NCI-H446 treated with DMSO at 0.1 percent for 48 hours (cell line): ENCODE data around the gene LAP3.
"Not testable (repeated sequence)": the region's sequence is repeated elsewhere in the genome, so short reads cannot be mapped to it uniquely, and the experiment has no call there.

ENCODE experiments used
- DNase-seq: peaks from one replicate; lab custom pipeline; 2025; lab: John Stamatoyannopoulos, UW

LAP3 gene

DNA sequence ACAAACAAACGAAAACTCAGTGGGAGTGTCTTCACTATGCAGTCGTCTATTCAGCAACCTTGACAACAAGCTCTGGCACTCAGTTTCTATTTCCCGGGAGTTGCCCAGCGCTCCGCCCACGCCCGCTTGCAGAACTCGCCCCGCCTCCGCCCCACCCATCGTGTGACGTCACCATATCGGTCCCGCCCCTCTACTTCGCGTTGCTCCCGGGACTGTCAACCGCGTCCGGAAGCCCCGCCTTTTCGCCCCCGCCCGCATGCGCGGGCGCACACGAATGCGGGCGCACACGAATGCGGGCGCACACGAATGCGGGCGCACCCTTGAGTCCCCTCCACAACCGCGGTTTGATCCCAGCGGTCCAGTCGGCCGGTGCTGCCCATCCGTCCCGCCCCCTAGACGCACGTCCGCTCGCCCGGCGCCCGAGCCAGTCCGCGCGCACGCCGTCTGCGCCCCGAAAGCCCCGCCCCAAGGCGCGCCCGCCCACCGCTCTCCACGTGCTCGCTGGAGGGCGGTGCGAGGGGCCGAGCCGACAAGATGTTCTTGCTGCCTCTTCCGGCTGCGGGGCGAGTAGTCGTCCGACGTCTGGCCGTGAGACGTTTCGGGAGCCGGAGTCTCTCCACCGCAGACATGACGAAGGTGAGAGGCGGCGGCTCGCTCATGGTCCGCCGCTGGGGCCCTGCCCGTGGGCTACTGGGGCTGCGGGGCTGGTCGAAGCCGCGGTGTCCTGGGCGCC is at the start of gene LAP3:
LAP3 (plus strand) TSS at position 267 of the 733 bp plus-strand sequence; CDS start at position 535, 268 bp downstream.
- DNase-seq: peak; percentile 76

DNA sequence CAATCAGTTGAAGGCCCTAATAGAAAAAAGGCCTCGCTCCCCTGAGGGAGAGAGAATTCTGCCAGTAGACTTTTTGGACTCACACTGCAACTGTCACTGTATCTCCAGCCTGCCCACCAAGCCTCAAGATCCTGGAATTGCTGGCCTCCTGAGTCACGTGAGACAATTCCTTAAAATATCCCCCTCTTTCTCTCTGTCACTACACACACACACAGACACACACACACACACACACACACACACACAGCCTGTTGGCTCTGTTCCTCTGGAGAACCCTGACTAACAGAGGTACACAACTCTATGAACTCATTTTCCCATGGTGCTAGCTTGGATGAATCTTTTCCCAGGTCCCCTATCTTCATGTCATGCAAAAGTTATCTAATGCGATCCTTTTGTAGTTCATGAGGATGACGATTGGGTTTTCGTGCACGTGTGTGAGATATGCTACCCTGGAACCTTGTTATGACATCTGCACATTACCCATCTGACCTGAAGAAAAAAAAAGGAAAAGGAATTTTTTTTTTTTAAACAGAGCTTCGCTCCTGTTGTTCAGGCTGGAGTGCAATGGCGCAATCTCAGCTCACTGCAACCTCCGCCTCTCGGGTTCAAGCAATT is 48.3 kb upstream of the LAP3 start:
- DNase-seq: no peak

GRCh38 chr4:17531538-17532285 is 45.3 kb upstream of the LAP3 start:
- no peak for DNase-seq

DNA sequence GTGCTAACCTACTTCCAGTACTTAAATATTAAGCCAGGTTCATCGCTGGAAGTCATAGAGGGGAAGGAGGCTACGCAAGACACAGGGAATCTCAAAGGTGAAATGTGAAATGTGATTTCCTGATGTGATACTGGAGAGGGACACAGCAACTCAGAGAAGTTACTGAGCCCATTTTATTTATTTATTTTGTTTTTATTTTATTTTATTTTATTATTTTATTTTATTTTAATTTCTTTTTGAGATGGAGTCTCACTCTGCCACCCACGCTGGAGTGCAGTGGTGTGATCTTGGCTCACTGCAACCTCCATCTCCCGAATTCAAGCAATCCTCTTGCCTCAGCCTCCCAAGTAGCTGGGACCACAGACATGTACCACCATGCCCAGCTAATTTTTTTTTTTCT is 42.3 kb upstream of the LAP3 start:
- no peak for DNase-seq

DNA sequence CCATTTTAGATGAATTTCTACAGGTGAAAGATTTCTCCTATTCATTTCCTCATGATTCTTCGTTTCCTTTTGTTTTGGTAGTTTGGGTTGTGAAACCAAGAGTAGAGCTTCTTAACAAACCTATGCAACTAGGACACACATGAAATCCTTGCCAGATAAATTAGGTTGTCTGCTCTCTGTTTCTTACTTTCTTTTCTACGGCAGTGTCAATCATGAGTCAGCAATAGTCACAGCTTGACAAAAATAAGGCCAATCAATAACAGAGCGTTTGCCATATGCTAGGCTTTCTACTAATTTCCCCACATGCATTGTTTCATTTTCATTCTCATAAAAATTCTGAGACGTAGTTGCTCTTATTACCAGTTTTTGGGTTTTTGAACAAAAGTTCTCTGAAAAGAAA is 41.8 kb upstream of the LAP3 start:
- DNase-seq: no peak

DNA sequence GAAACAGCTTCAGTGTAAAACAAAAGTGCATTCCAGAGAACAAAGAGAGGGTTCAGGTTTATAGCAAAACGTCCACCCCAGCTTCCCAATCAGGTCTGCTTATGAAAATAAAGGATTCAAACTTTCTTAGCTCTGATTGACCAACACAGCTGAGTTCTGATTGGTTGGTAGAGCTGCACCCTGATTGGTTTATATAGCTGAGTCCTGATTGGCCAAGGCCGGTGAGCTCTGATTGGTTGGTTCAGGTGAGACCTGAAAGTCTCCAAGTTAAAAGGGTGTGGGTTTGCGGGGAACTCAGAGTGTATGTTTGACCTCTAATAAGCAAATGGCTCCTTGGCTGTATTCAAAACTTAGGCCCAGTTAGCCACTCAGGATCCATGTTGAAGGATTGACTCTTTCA is 41.1 kb upstream of the LAP3 start:
- DNase-seq: no peak

GRCh38 chr4:17537060-17537459 is 39.9 kb upstream of the LAP3 start:
- DNase-seq: not testable (repeated sequence)

DNA sequence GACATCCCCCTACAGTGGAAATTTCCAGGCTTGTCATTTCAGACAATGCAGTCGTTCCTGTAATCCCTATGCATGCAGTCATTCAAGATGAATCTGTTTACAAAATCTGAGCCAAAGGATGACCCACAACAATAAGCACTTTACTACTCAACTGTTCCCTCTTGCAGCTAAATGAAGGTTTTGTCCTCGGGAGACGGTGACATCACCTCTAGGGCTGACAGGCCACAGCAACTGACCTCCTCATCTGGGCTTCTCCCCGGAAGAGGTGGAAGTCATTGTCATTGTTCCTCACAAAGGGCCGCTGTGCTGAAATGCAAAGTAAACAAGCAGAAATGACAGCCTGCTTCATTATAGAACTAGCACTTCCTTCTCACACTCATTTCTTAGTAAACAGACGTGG is 32.8 kb upstream of the LAP3 start:
- no peak for DNase-seq

DNA sequence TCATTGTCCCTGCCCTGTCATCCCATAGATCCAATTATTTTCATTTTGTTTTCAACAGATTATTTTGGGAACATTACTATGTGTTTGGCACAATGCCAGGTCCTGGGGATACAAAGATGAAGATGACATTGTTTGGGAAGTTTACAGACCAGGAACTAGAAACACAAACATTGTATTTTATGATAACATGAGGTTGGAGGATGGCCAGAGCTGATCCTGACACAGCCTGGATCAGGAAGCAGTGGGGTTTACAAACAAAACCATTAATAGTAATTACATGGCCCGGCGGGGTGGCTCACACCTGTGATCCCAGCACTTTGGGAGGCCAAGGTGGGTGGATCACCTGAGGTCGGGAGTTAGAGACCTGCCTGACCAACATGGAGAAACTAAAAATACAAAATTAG is 32.2 kb upstream of the LAP3 start:
- no peak for DNase-seq

DNA sequence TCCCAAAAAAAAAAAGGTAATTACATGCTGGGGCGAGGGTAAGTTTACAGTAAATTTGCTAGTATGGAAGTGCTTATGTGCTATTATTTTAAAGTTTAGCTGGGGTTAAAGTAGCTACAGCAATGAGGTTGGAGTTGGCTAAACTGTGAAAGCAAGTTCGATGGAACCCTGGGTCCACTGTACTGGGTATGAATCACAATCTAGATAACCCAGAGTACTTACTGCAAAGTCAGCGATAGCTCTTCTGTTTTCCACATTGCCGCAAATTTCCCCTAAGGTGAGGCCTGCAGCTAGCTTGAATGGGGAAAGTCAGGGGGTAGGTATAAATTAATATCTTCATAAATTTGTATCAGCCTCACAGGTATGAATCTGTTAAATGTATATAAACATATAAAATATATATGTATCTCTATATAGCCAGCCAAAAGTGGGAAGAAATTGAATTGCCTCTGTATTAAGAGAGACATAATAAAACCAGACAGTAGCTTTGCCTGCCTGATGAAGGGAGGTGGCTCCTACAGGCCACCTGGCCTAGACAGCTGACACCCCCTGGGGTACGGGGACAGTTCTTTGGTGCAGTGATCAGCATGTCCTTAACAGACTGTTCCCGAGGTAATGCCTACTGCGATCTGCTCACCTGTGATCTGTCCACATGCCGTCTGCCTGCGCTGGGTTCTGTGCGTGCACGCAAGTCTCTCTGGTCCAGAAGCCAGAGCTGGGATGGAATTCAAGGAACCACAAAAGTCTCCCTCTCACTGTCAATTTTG is 31.4 kb upstream of the LAP3 start:
- DNase-seq: no peak

- DNase-seq: no peak
These were observed 30.8 kb upstream of the LAP3 start for GRCh38 chr4:17546222-17546621.

DNA sequence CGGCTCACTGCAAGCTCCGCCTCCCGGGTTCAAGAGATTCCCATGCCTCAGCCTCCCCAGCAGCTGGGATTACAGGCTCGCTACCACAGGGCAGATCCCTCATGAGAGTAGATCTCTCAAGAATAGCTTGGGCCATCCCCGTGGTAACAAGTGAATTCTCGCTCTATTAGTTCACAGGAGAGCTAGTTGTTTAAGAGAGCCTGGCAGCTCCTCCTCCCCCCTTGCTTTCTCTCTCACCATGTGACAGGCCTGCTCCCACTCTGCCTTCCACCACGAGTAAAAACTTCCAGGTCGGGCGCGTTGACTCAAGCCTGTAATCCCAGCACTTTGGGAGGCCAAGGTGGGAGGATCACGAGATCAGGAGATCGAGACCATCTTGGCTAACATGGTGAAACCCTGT is 30.3 kb upstream of the LAP3 start:
- no peak for DNase-seq

- DNase-seq: no peak
These were observed 26.4 kb upstream of the LAP3 start for GRCh38 chr4:17550549-17550948.

DNA sequence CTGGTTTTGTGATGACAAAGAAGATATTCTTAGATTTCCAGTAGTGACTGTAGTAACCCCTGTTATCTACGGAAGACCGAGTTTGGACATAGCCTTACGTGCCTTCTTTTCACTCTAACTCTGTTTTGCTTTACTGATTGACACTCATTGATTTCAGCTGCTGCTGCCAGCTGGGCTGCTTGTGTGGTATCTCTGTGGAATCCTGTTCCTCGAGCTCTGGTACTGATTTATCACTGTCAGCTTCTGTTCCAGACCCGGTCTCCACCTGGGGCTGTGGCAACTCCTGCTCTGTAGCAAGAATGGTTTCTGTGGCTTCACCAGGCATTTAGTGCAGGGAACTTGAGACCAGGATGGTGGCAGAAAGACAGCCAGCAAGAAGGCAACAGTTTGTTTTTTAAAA is 24.6 kb upstream of the LAP3 start:
- DNase-seq: no peak

DNA sequence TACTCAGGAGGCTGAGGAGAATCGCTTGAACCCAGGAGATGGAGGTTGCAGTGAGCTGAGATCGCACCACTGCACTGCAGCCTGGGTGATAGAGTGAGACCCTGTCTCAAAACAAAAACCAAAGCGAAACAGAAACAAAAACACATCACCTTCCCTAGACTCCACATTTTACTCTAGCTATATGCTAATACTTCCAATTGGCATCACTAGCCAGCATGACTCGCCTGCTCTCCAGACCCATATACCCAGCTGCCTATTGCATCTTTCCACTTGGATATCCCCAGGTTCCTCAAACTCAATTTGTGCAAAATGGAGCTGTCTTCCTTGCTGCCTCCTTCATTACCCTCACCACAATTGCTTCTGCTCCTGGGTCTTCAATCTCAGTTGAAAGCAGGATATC is 22.4 kb upstream of the LAP3 start:
- no peak for DNase-seq

- no peak for DNase-seq
These were observed 20.5 kb upstream of the LAP3 start for GRCh38 chr4:17556498-17556897.

DNA sequence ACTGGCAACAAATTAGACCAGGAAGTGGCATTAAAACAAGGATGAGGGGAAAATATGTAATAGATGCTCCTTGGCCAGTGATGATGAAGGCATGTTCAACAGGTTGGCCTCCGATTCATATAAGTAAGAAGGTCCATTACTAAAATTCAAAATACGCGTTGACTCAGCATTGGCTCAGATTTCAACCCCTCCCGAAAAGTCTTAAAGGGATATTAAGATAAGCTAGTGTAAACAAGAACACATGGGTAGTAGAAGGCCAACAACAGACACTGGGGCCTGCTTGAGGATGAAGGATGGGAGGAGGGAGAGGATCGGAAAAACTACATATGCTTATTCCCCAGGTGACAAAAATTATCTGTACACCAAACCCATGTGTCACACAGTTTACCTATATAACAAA is 19.1 kb upstream of the LAP3 start:
- no peak for DNase-seq

GRCh38 chr4:17558941-17559708 is 17.9 kb upstream of the LAP3 start:
- DNase-seq: no peak

DNA sequence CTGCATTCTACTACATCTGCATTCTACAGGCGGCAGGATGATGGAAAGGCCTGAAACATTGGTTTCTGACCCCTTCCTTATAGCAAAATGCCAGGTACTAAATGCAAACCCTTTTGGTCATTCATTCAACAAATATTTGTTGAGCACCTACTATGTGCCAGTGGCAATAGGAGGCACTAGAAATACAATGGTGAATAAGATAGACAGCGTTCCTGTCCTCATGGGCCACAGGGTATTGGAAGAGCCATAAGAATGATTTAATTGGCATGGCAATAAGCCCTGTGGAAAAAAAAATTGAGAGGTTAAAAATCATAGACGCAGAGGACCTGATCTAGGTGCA is 17.3 kb upstream of the LAP3 start:
- no peak for DNase-seq

DNA sequence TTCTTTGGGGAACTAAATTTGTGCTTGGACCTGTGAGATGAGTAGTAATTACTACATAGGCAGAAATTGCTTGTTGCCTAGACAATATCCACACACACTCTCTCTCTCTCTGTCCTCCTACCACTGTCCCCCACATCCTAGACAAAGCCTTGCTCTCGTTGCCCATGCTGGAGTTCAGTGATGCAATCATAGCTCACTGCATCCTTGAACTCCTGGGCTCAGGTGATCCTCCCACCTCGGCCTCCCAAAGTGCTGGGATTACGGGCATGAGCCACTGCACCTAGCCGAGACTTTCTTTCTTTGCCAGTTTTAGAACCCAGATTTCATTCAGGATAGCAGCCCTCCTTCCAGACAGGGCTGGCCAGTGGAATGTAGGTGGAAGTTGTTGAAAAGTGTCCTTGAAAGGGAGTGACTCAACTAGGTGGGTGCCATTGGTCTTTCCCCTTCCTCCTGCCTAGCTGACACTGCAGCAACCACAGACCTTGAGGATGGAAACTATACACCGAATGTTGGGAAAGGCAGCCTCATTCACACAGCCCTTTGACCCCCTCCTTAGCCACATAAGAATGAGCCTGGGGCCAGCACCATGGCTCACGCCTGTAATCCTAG is 16.8 kb upstream of the LAP3 start:
- DNase-seq: no peak

DNA sequence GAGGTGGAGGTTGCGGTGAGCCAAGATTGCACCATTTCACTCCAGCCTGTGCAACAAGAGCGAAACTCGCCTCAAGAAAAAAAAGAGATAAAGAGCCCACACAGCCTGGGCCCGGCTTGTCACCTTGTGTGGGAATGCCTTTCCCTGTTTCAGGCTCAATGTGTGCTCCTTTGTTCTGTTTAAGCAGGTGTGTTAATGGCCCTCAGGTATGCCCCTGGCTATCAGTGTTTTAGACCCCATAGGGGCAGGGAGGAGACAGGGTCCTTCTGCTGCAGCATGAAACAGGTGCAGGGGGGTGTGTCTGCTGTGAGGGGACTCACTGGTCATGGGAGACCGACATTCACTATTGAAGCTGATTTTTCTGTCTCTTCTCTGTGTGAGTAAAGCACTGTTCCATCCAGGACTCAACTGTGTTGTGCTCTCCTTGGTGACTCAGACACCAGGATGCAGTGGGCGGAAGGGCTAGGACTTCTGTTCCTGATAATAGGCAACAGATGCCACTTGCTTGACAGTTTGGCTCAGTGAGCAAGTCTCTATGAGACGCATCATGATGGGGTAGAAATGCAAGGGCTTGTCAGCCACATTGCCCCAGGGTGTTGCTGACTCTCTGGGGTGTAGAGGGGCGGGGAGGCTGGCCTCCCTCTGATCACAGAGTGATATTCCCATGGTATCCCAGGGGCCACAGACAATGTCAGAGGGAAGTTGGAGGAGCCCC is 15.6 kb upstream of the LAP3 start:
- peak; percentile 31 for DNase-seq
